ENCODE results near the gene SLC25A23. TPM values are rescaled to one million over a fixed set of nuclear protein-coding genes. Genes with fewer than 3 reads are reported as not detected.

The SLC25A23 gene
- 16.9 and 32.3 TPM in 2 replicates for total RNA-seq

GRCh38 chr19:6459262-6460098 lies at the start of gene SLC25A23:
TSS of gene SLC25A23 (minus strand) at chr19:6459792. CDS start at chr19:6459628, 164 bp downstream.

GRCh38 chr19:6501740-6502648 lies 42.4 kb upstream of the SLC25A23 start, which contains the start of gene TUBB4A:
TSS of gene TUBB4A (minus strand) at chr19:6502309. CDS start at chr19:6502212, 97 bp downstream.

GRCh38 chr19:6481541-6482342 lies 22.1 kb upstream of the SLC25A23 start, which contains the start of gene DENND1C:
TSS of gene DENND1C (minus strand) at chr19:6481787. CDS start at chr19:6481695, 92 bp downstream.

GRCh38 chr19:6464070-6464873 lies 4.7 kb upstream of the SLC25A23 start, which contains the start of gene CRB3:
TSS of gene CRB3 (plus strand) at chr19:6464271. CDS start at chr19:6464702, 431 bp downstream.

GRCh38 chr19:6433663-6434062 lies 25.9 kb downstream of the SLC25A23 start, which contains the start of gene SLC25A41:
TSS of gene SLC25A41 (minus strand) at chr19:6433763. CDS start at chr19:6433693, 70 bp downstream.

GRCh38 chr19:6424195-6424938 lies 35.2 kb downstream of the SLC25A23 start, which contains the start of gene KHSRP:
TSS of gene KHSRP (minus strand) at chr19:6424811. CDS start at chr19:6424701, 110 bp downstream.

GRCh38 chr19:6393074-6393982 lies 66.3 kb downstream of the SLC25A23 start, which contains the start of gene GTF2F1:
TSS of gene GTF2F1 (minus strand) at chr19:6393164. CDS start at chr19:6392995, 169 bp downstream.

Small RNAs within 50 kb of the gene (small RNA-seq; reads per million reads assigned to genes)
- gene AC010503.2, result not detected
- gene MIR6790, result not detected

Other genes starting within 250 kb of the SLC25A23 start
- 15.2 and 23.2 TPM in 2 replicates for gene MLLT1, start 179.8 kb downstream of the SLC25A23 start, total RNA-seq
- gene ACER1, start 126.2 kb downstream of the SLC25A23 start, total RNA-seq, result not detected in 2 replicates
- 76.2 and 104 TPM in 2 replicates for gene CLPP, start 98.3 kb downstream of the SLC25A23 start, total RNA-seq
- gene ALKBH7, start 87.0 kb downstream of the SLC25A23 start, total RNA-seq, result 32.4 and 44.1 TPM in 2 replicates
- 0.98 and 1.2 TPM in 2 replicates for gene PSPN, start 83.9 kb downstream of the SLC25A23 start, total RNA-seq
- 50.8 and 59.4 TPM in 2 replicates for gene GTF2F1, start 66.6 kb downstream of the SLC25A23 start, total RNA-seq
- 166 and 180 TPM in 2 replicates for gene KHSRP, start 35.0 kb downstream of the SLC25A23 start, total RNA-seq
- gene SLC25A41, start 26.0 kb downstream of the SLC25A23 start, total RNA-seq, result 0.33 TPM in 1 of 2 replicates, not detected in the other
- not detected in 2 replicates for gene CRB3, start 4.5 kb upstream of the SLC25A23 start, total RNA-seq
- gene DENND1C, start 22.0 kb upstream of the SLC25A23 start, total RNA-seq, result not detected in 2 replicates
- not detected in 2 replicates for gene TUBB4A, start 42.5 kb upstream of the SLC25A23 start, total RNA-seq
- gene TNFSF9, start 71.2 kb upstream of the SLC25A23 start, total RNA-seq, result 0.65 and 1.1 TPM in 2 replicates
- not detected in 2 replicates for gene CD70, start 131.4 kb upstream of the SLC25A23 start, total RNA-seq
- gene TNFSF14, start 210.4 kb upstream of the SLC25A23 start, total RNA-seq, result not detected in 2 replicates